Right lobe of liver (tissue), 6 donors: Measurements from ENCODE around the gene PCK2. TPM values are rescaled to one million over a fixed set of nuclear protein-coding genes. Genes with fewer than 3 reads are reported as not detected.
A peak's percentile ranks its signal among the peaks of the same experiment; 100 is the strongest.

ENCODE experiments used
- ATAC-seq, 4 donors: fragments of 200-7000 bp; cut with Tn5 transposase; one replicate each; pipeline ENCODE4 v1.9.1; 2020; ENCODE audit warnings: mild to moderate bottlenecking in 4 of 4, moderate library complexity in 4 of 4
- DNase-seq, 3 donors: peaks; one replicate each; pipeline ENCODE4 v3.0.0-alpha.2; 2020
- H3K27ac ChIP-seq, 3 donors: fragments of 200-600 bp; one replicate each; pipeline ENCODE4 v1.8.0; 2022
- H3K27me3 ChIP-seq, 2 donors: fragments of 200-600 bp; one replicate each; pipeline ENCODE4 v1.8.0; 2022
- H3K36me3 ChIP-seq, 4 donors: fragments of 200-600 bp; sonication (generic) in 1 of 4; one replicate each; pipeline versions ENCODE4 v1.5.1 to v1.8.0; 2017 to 2022; ENCODE audit warnings: control low read depth in 1 of 4
- H3K4me1 ChIP-seq, 4 donors: fragments of 200-600 bp; sonication (generic) in 1 of 4; one replicate each; pipeline versions ENCODE4 v1.5.1 to v1.8.0; 2017 to 2022; ENCODE audit warnings: control low read depth in 1 of 4
- H3K4me3 ChIP-seq, 3 donors: fragments of 200-600 bp; one replicate each; pipeline ENCODE4 v1.8.0; 2022
- H3K9me3 ChIP-seq, 4 donors: fragments of 200-600 bp; sonication (generic) in 1 of 4; one replicate each; pipeline versions ENCODE4 v1.5.1 to v1.8.0; 2017 to 2022; ENCODE audit warnings: control low read depth in 1 of 4
- POLR2A ChIP-seq: fragments of 450-650 bp; IDR thresholded peaks from one replicate; pipeline ENCODE4 v1.6.1; 2017; ENCODE audit warnings: antibody characterized with exemption, mild to moderate bottlenecking
- WGBS: methylation state at CpG from one replicate; pipeline ENCODE4 v1.1.6; 2018; ENCODE audit warnings: low coverage, low lambda C conversion rate; ENCODE audit not compliant: insufficient coverage; ENCODE audit errors: missing lambda C conversion rate; 5-methylcytosine and 5-hydroxymethylcytosine counted together
- intact Hi-C, 2 donors: fragments of 100-400 bp; cut with DNase I; formaldehyde crosslinking; loops; one replicate each; pipeline versions ENCODE4 v1.11.2 to v1.14.1; 2022
- microRNA-seq, 2 donors: library from miRNA; unstranded; fragments of <30 nt; microRNA quantifications; one replicate each; pipeline ENCODE4, GENCODE V29; 2019 to 2020
- total RNA-seq, 6 experiments: library from RNA; depleted of rRNA in 2 of 6; stranded (reverse); fragments of >200 nt in 2 of 6; fragmentation: NEBNext Ultra II Directional in 3 of 6; extraction: Animal tissue kit (Norgen Biotek cat#: 25700) in 3 of 6; gene quantifications; one replicate each; pipeline versions ENCODE4 v1.1.0 to v1.2.4, GENCODE V29; 2016 to 2023
- TF ChIP-seq, protein P1 (sequence below), 4 donors: fragments of 200-600 bp in 3 of 4; fragments of 450-650 bp in 1 of 4; IDR thresholded peaks; one replicate each; pipeline versions ENCODE4 v1.5.1 to v1.8.0; 2016 to 2022; ENCODE audit warnings: antibody characterized with exemption in 4 of 4, mild to moderate bottlenecking in 2 of 4
- donor health status: DM: no; HTN: yes; CAD: no.
- donor health status: DM: no; HTN: no; CAD: no.
- donor health status: DM: no; HTN: no; CAD: no.
- donor health status: DM: no; HTN: yes; CAD: no.
- donor health status: DM: no; HTN: yes; CAD: no.

The PCK2 gene
- total RNA-seq, 6 experiments from 2014 or later, result 124 to 615 (median 240) TPM

DNA sequence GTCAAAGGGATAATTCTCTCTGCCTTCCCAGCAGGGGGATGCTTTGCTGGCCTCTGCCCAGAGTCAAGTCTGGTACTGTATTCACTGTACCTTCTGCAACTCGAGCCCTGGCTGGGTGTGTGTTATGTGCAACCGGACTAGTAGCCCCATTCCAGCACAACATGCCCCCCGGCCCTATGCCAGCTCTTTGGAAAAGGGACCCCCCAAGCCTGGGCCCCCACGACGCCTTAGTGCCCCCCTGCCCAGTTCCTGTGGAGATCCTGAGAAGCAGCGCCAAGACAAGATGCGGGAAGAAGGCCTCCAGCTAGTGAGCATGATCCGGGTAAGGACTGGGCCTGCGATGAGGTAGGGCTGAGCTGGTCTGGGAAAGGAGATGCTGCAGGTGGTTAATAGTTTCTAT lies 56.5 kb downstream of the PCK2 start:
- TF ChIP-seq, protein P1, sequence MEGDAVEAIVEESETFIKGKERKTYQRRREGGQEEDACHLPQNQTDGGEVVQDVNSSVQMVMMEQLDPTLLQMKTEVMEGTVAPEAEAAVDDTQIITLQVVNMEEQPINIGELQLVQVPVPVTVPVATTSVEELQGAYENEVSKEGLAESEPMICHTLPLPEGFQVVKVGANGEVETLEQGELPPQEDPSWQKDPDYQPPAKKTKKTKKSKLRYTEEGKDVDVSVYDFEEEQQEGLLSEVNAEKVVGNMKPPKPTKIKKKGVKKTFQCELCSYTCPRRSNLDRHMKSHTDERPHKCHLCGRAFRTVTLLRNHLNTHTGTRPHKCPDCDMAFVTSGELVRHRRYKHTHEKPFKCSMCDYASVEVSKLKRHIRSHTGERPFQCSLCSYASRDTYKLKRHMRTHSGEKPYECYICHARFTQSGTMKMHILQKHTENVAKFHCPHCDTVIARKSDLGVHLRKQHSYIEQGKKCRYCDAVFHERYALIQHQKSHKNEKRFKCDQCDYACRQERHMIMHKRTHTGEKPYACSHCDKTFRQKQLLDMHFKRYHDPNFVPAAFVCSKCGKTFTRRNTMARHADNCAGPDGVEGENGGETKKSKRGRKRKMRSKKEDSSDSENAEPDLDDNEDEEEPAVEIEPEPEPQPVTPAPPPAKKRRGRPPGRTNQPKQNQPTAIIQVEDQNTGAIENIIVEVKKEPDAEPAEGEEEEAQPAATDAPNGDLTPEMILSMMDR (IDR thresholded peaks at IDR 0.05), result no peak
- no peak for TF ChIP-seq POLR2A
- ATAC-seq (no peak), DNase-seq (peak in 1 of 3 donors; percentile 45)
- H3K27ac ChIP-seq, result no peak overlapping the region
- H3K4me1 ChIP-seq, result peaks cover 0 to 12% (median under 1%) of the 10 kb centered on the region in 4 donors
- H3K9me3 ChIP-seq, result no peaks in the 10 kb centered on the region
- H3K36me3 ChIP-seq, result peaks cover 0 to 61% (median 24%) of the 10 kb centered on the region in 4 donors
- intact Hi-C loops, result loop anchor here in 1 of 2 donors (10.0 kb wide), 1 partner anchor 56 kb away; the partner anchor contains the start of gene PCK2
- WGBS, result 83% methylated on average over 1 of the region's 9 CpGs
- H3K27me3 ChIP-seq, result no peaks in the 10 kb centered on the region
- H3K4me3 ChIP-seq, result no peak overlapping the region

GRCh38 chr14:24150993-24151392 lies 56.9 kb downstream of the PCK2 start:
- peaks cover 0 to 8% (median 0%) of the 10 kb centered on the region in 4 donors for H3K4me1 ChIP-seq
- TF ChIP-seq POLR2A, result no peak
- TF ChIP-seq, protein P1 (IDR thresholded peaks at IDR 0.05), result no peak
- no peak overlapping the region for H3K4me3 ChIP-seq
- H3K27ac ChIP-seq, result no peak overlapping the region
- intact Hi-C loops, result loop anchor here in 1 of 2 donors (10.0 kb wide), 1 partner anchor 56 kb away; the partner anchor contains the start of gene PCK2
- H3K36me3 ChIP-seq, result peaks cover 0 to 65% (median 24%) of the 10 kb centered on the region in 4 donors
- no CpG with 5 or more reads among the region's 9 CpGs for WGBS
- DNase-seq (peak in 1 of 3 donors; percentile 42), ATAC-seq (no peak)
- no peaks in the 10 kb centered on the region for H3K9me3 ChIP-seq
- H3K27me3 ChIP-seq, result no peaks in the 10 kb centered on the region

- Histone ChIP-seq H3K27ac (no peak overlapping the region), H3K36me3 (peaks cover 0 to 70% (median 24%) of the 10 kb centered on the region in 4 donors), H3K9me3 (no peaks in the 10 kb centered on the region), H3K27me3 (no peaks in the 10 kb centered on the region), H3K4me1 (peaks cover 0 to 7% (median 0%) of the 10 kb centered on the region in 4 donors), H3K4me3 (no peak overlapping the region)
- DNase-seq (peak in 1 of 3 donors; percentile 54), ATAC-seq (no peak)
- TF ChIP-seq POLR2A, result no peak
- TF ChIP-seq, protein P1 (IDR thresholded peaks at IDR 0.05), result no peak
- WGBS, result 100% methylated on average over 2 of the region's 16 CpGs
- intact Hi-C loops, result loop anchor here in 1 of 2 donors (10.0 kb wide), 1 partner anchor 57 kb away; the partner anchor contains the start of gene PCK2
Observed at GRCh38 chr14:24151404-24152080, 57.4 kb downstream of the PCK2 start.

Small RNAs within 50 kb of the gene (microRNA-seq; reads per million reads assigned to microRNA genes)
- 0 to 0.29 reads per million in 2 donors for gene MIR7703

Other genes with a start within 250 kb of the PCK2 start
- 10 to 100 TPM; 30.5 to 82.5 (median 45.1) TPM for gene DHRS4, start 140.5 kb upstream of the PCK2 start, total RNA-seq
- 10 to 100 TPM; 17.7 to 53.6 (median 32.3) TPM for gene DHRS4L2, start 105.4 kb upstream of the PCK2 start, total RNA-seq
- 1 to 10 TPM in 1 of 6 experiments, under 1 TPM in 5; 0.18 to 1.9 (median 0.29) TPM for gene CARMIL3, start 42.3 kb upstream of the PCK2 start, total RNA-seq
- under 1 TPM in 4 of 6 experiments, not detected in 2; 0.09 to 0.40 (median 0.18) TPM for gene CPNE6, start 22.7 kb upstream of the PCK2 start, total RNA-seq
- gene DCAF11, start 20.5 kb downstream of the PCK2 start, total RNA-seq, result 100 to 1,000 TPM in 3 of 6 experiments, 10 to 100 TPM in 3; 65.9 to 180 (median 103) TPM
- gene NRL, start 20.6 kb downstream of the PCK2 start, total RNA-seq, result 1 to 10 TPM; 1.4 to 2.9 (median 2.1) TPM
- gene FITM1, start 36.3 kb downstream of the PCK2 start, total RNA-seq, result 10 to 100 TPM in 3 of 6 experiments, 1 to 10 TPM in 3; 1.5 to 32.5 (median 9.3) TPM
- gene PSME1, start 41.9 kb downstream of the PCK2 start, total RNA-seq, result 100 to 1,000 TPM in 4 of 6 experiments, 10 to 100 TPM in 2; 81.7 to 119 (median 107) TPM
- gene EMC9, start 47.3 kb downstream of the PCK2 start, total RNA-seq, result 10 to 100 TPM; 10.2 to 21.4 (median 11.9) TPM
- gene PSME2, start 52.3 kb downstream of the PCK2 start, total RNA-seq, result 100 to 1,000 TPM in 4 of 6 experiments, 10 to 100 TPM in 2; 66.1 to 142 (median 110) TPM
- gene RNF31, start 53.2 kb downstream of the PCK2 start, total RNA-seq, result 10 to 100 TPM; 17.5 to 39.6 (median 26.2) TPM
- 10 to 100 TPM; 17.4 to 66.6 (median 37.2) TPM for gene IRF9, start 67.0 kb downstream of the PCK2 start, total RNA-seq
- 1 to 10 TPM; 1.6 to 7.4 (median 3.4) TPM for gene REC8, start 77.8 kb downstream of the PCK2 start, total RNA-seq
- gene IPO4, start 94.5 kb downstream of the PCK2 start, total RNA-seq, result 10 to 100 TPM; 17.9 to 44.0 (median 23.0) TPM
- gene TM9SF1, start 101.1 kb downstream of the PCK2 start, total RNA-seq, result 10 to 100 TPM; 32.1 to 49.8 (median 41.2) TPM
- gene TSSK4, start 111.4 kb downstream of the PCK2 start, total RNA-seq, result under 1 TPM in 2 of 6 experiments, not detected in 4; 0.29 TPM
- 10 to 100 TPM; 11.9 to 28.9 (median 17.1) TPM for gene CHMP4A, start 119.2 kb downstream of the PCK2 start, total RNA-seq
- 1 to 10 TPM; 3.7 to 6.3 (median 4.9) TPM for gene MDP1, start 121.8 kb downstream of the PCK2 start, total RNA-seq
- gene NEDD8, start 138.1 kb downstream of the PCK2 start, total RNA-seq, result 10 to 100 TPM; 60.0 to 72.9 (median 68.7) TPM
- gene GMPR2, start 138.6 kb downstream of the PCK2 start, total RNA-seq, result 10 to 100 TPM; 26.2 to 40.2 (median 34.2) TPM
- 10 to 100 TPM; 13.4 to 28.1 (median 24.1) TPM for gene TINF2, start 148.3 kb downstream of the PCK2 start, total RNA-seq
- gene TGM1, start 168.9 kb downstream of the PCK2 start, total RNA-seq, result 1 to 10 TPM in 2 of 6 experiments, under 1 TPM in 4; 0.37 to 1.9 (median 0.77) TPM
- 10 to 100 TPM; 11.5 to 28.3 (median 15.2) TPM for gene RABGGTA, start 177.3 kb downstream of the PCK2 start, total RNA-seq
- gene DHRS1, start 205.5 kb downstream of the PCK2 start, total RNA-seq, result 10 to 100 TPM; 49.1 to 89.3 (median 60.1) TPM
- gene NOP9, start 205.5 kb downstream of the PCK2 start, total RNA-seq, result 10 to 100 TPM in 4 of 6 experiments, 1 to 10 TPM in 2; 8.2 to 15.3 (median 11.4) TPM
- 100 to 1,000 TPM; 118 to 219 (median 196) TPM for gene CIDEB, start 213.7 kb downstream of the PCK2 start, total RNA-seq
- gene LTB4R2, start 215.8 kb downstream of the PCK2 start, total RNA-seq, result 1 to 10 TPM; 1.8 to 5.8 (median 3.5) TPM
- 1 to 10 TPM; 2.7 to 5.5 (median 3.9) TPM for gene LTB4R, start 217.2 kb downstream of the PCK2 start, total RNA-seq
- gene ADCY4, start 240.8 kb downstream of the PCK2 start, total RNA-seq, result 1 to 10 TPM; 2.3 to 7.2 (median 3.9) TPM
- gene RIPK3, start 245.7 kb downstream of the PCK2 start, total RNA-seq, result 1 to 10 TPM in 2 of 6 experiments, under 1 TPM in 4; 0.70 to 1.6 (median 0.90) TPM